Measurements from ENCODE around the gene ESPL1.
"Not testable (repeated sequence)": the region's sequence is repeated elsewhere in the genome, so short reads cannot be mapped to it uniquely, and the experiment has no call there.

Gene ESPL1

GRCh38 chr12:53259891-53260290 is 8.2 kb upstream of the ESPL1 start:
- no peak for DNase-seq (ENCODE audit: low spot score)

GRCh38 chr12:53265783-53266182 is 2.3 kb upstream of the ESPL1 start:
- DNase-seq (ENCODE audit: low spot score), result no peak

GRCh38 chr12:53267306-53267998 is 647 bp upstream of the ESPL1 start:
- DNase-seq (ENCODE audit: low spot score), result no peak

GRCh38 chr12:53268630-53269562 is 797 bp downstream of the ESPL1 start:
- DNase-seq (ENCODE audit: low spot score), result no peak

GRCh38 chr12:53274445-53274844 is 6.3 kb downstream of the ESPL1 start:
- no peak for DNase-seq (ENCODE audit: low spot score)

- DNase-seq (ENCODE audit: low spot score), result no peak
These were observed 8.4 kb downstream of the ESPL1 start for GRCh38 chr12:53276511-53276910.

- no peak for DNase-seq (ENCODE audit: low spot score)
These were observed 9.9 kb downstream of the ESPL1 start for GRCh38 chr12:53277981-53278380.

- no peak for DNase-seq (ENCODE audit: low spot score)
These were observed 11.3 kb downstream of the ESPL1 start for GRCh38 chr12:53279283-53279869.

GRCh38 chr12:53279888-53280498 is 11.9 kb downstream of the ESPL1 start:
- no peak for DNase-seq (ENCODE audit: low spot score)

GRCh38 chr12:53286448-53286847 is 18.3 kb downstream of the ESPL1 start:
- no peak for DNase-seq (ENCODE audit: low spot score)

- peak; percentile 78 for DNase-seq (ENCODE audit: low spot score)
These were observed 19.7 kb downstream of the ESPL1 start for GRCh38 chr12:53287741-53288216.

- DNase-seq (ENCODE audit: low spot score), result no peak
These were observed 20.2 kb downstream of the ESPL1 start for GRCh38 chr12:53288322-53288721.

- DNase-seq (ENCODE audit: low spot score), result no peak
These were observed 21.8 kb downstream of the ESPL1 start for GRCh38 chr12:53289891-53290290.

- DNase-seq (ENCODE audit: low spot score), result no peak
These were observed 22.6 kb downstream of the ESPL1 start for GRCh38 chr12:53290661-53291060.

GRCh38 chr12:53292426-53292825 is 24.3 kb downstream of the ESPL1 start:
- no peak for DNase-seq (ENCODE audit: low spot score)

- DNase-seq (ENCODE audit: low spot score), result peak; percentile 92
These were observed 27.2 kb downstream of the ESPL1 start, which contains the start of gene PFDN5 for GRCh38 chr12:53295070-53295890. PFDN5 (plus strand) TSS chr12:53295542; CDS start chr12:53295568, 26 bp downstream.

GRCh38 chr12:53295891-53296219 is 27.8 kb downstream of the ESPL1 start:
- no peak for DNase-seq (ENCODE audit: low spot score)

GRCh38 chr12:53297106-53297505 is 29.0 kb downstream of the ESPL1 start:
- not testable (repeated sequence) for DNase-seq (ENCODE audit: low spot score)

- no peak for DNase-seq (ENCODE audit: low spot score)
These were observed 30.1 kb downstream of the ESPL1 start for GRCh38 chr12:53298164-53298563.

GRCh38 chr12:53299101-53299453 is 31.0 kb downstream of the ESPL1 start:
- no peak for DNase-seq (ENCODE audit: low spot score)

- DNase-seq (ENCODE audit: low spot score), result peak; percentile 92
These were observed 31.5 kb downstream of the ESPL1 start, which contains the start of gene MYG1 for GRCh38 chr12:53299454-53300180. MYG1 (plus strand) TSS chr12:53299695; CDS start chr12:53299738, 43 bp downstream.
